A204.1 (cell line): ENCODE measurements around the gene CELF5.
"Not testable (repeated sequence)": the region's sequence is repeated elsewhere in the genome, so short reads cannot be mapped to it uniquely, and the experiment has no call there.

Experiments used
- FAIRE-seq: peaks from 2 replicates; lab custom pipeline; 2012; peaks lifted over from hg19 to GRCh38; lab: Jason Lieb, UNC

CELF5 gene

GRCh38 chr19:3292958-3293529, 68.6 kb downstream of the CELF5 start:
- FAIRE-seq, result no peak

- FAIRE-seq, result no peak
Observed at GRCh38 chr19:3293560-3293959, 69.1 kb downstream of the CELF5 start.

GRCh38 chr19:3294080-3294850, 69.8 kb downstream of the CELF5 start:
- FAIRE-seq, result no peak

- no peak for FAIRE-seq
Observed at GRCh38 chr19:3295581-3295980, 71.1 kb downstream of the CELF5 start.

- FAIRE-seq, result no peak
Observed at GRCh38 chr19:3296034-3296433, 71.6 kb downstream of the CELF5 start.

GRCh38 chr19:3296446-3296845, 72.0 kb downstream of the CELF5 start:
- FAIRE-seq, result no peak

- FAIRE-seq, result no peak
Observed at GRCh38 chr19:3298853-3299449, 74.5 kb downstream of the CELF5 start.

GRCh38 chr19:3300566-3300965, 76.1 kb downstream of the CELF5 start:
- not testable (repeated sequence) for FAIRE-seq

- no peak for FAIRE-seq
Observed at GRCh38 chr19:3302755-3303154, 78.3 kb downstream of the CELF5 start.

- no peak for FAIRE-seq
Observed at GRCh38 chr19:3304871-3305423, 80.5 kb downstream of the CELF5 start.

GRCh38 chr19:3309724-3310123, 85.3 kb downstream of the CELF5 start:
- FAIRE-seq, result no peak

GRCh38 chr19:3310280-3310679, 85.8 kb downstream of the CELF5 start:
- no peak for FAIRE-seq

- no peak for FAIRE-seq
Observed at GRCh38 chr19:3310711-3311110, 86.2 kb downstream of the CELF5 start.

GRCh38 chr19:3313199-3313575, 88.7 kb downstream of the CELF5 start:
- no peak for FAIRE-seq

- no peak for FAIRE-seq
Observed at GRCh38 chr19:3314962-3315675, 90.7 kb downstream of the CELF5 start.

- no peak for FAIRE-seq
Observed at GRCh38 chr19:3315676-3315973, 91.2 kb downstream of the CELF5 start.

GRCh38 chr19:3316132-3316648, 91.7 kb downstream of the CELF5 start:
- FAIRE-seq, result no peak

- no peak for FAIRE-seq
Observed at GRCh38 chr19:3316659-3317207, 92.3 kb downstream of the CELF5 start.

- FAIRE-seq, result no peak
Observed at GRCh38 chr19:3319643-3320353, 95.3 kb downstream of the CELF5 start.

- FAIRE-seq, result no peak
Observed at GRCh38 chr19:3320354-3320670, 95.9 kb downstream of the CELF5 start.

GRCh38 chr19:3320853-3321252, 96.4 kb downstream of the CELF5 start:
- no peak for FAIRE-seq

GRCh38 chr19:3321696-3322095, 97.2 kb downstream of the CELF5 start:
- FAIRE-seq, result no peak
